Hepatocyte (in vitro differentiated cells): Measurements from ENCODE around the gene LDB2. TPM values are rescaled to one million over a fixed set of nuclear protein-coding genes. Genes with fewer than 3 reads are reported as not detected.
A peak's percentile ranks its signal among the peaks of the same experiment; 100 is the strongest.

Experiments
- DNase-seq: peaks from one replicate; pipeline ENCODE4 v3.0.0-alpha.2; 2016; ENCODE audit warnings: low spot score
- H2AFZ ChIP-seq: fragments of 200-600 bp; sonication (generic); 2 replicates; pipeline ENCODE4 v1.6.0; 2016; ENCODE audit warnings: antibody characterized with exemption, mild to moderate bottlenecking
- H3K27ac ChIP-seq: fragments of 200-600 bp; sonication (generic); 2 replicates; pipeline ENCODE4 v1.5.1; 2016; ENCODE audit warnings: mild to moderate bottlenecking
- H3K27me3 ChIP-seq: fragments of 200-600 bp; sonication (generic); 2 replicates; pipeline ENCODE4 v1.6.1; 2016
- H3K36me3 ChIP-seq: fragments of 200-600 bp; sonication (generic); replicated peaks from 2 replicates; pipeline ENCODE4 v1.5.1; 2016; ENCODE audit warnings: low read depth; ENCODE audit not compliant: insufficient read depth
- H3K4me1 ChIP-seq: fragments of 200-600 bp; sonication (generic); 2 replicates; pipeline ENCODE4 v1.5.1; 2016; ENCODE audit warnings: mild to moderate bottlenecking, moderate library complexity; ENCODE audit not compliant: insufficient read depth
- H3K4me2 ChIP-seq: fragments of 200-600 bp; sonication (generic); 2 replicates; pipeline ENCODE4 v1.6.0; 2016
- H3K4me3 ChIP-seq: fragments of 200-600 bp; sonication (generic); 2 replicates; pipeline ENCODE4 v1.5.1; 2016; ENCODE audit warnings: mild to moderate bottlenecking
- H3K79me2 ChIP-seq: fragments of 200-600 bp; sonication (generic); 2 replicates; pipeline ENCODE4 v1.6.0; 2017; ENCODE audit warnings: mild to moderate bottlenecking
- H3K9me2 ChIP-seq: fragments of 200-600 bp; sonication (generic); replicated peaks from 2 replicates; pipeline ENCODE4 v1.6.0; 2017; ENCODE audit warnings: mild to moderate bottlenecking; ENCODE audit not compliant: insufficient read depth
- H3K9me3 ChIP-seq: fragments of 200-600 bp; sonication (generic); 2 replicates; pipeline ENCODE4 v1.5.1; 2016; ENCODE audit warnings: low read depth, mild to moderate bottlenecking
- H4K20me1 ChIP-seq: fragments of 200-600 bp; sonication (generic); 2 replicates; pipeline ENCODE4 v1.6.0; 2016; ENCODE audit warnings: mild to moderate bottlenecking; ENCODE audit not compliant: insufficient read depth, poor library complexity, severe bottlenecking
- EZH2 ChIP-seq: fragments of 200-600 bp; sonication (generic); IDR thresholded peaks from 2 replicates; pipeline ENCODE4 v1.6.1; 2016; ENCODE audit warnings: antibody characterized with exemption, mild to moderate bottlenecking, borderline replicate concordance
- EZH2phosphoT487 ChIP-seq: fragments of 200-600 bp; sonication (generic); IDR thresholded peaks from one replicate; pipeline ENCODE4 v1.6.1; 2018; ENCODE audit warnings: antibody characterized with exemption, mild to moderate bottlenecking, low read depth, moderate library complexity; ENCODE audit not compliant: unreplicated experiment, severe bottlenecking
- WGBS: methylation state at CpG from one replicate; pipeline ENCODE4 v1.1.6; 2016; ENCODE audit warnings: low lambda C conversion rate; ENCODE audit errors: missing lambda C conversion rate; 5-methylcytosine and 5-hydroxymethylcytosine counted together
- polyA plus RNA-seq: library from polyadenylated mRNA; unstranded; fragments of >200 nt; fragmentation: Nextera tagmentation; extraction: Ambion mirVana; gene quantifications from 2 replicates; pipeline ENCODE4 v1.2.1, GENCODE V29; 2016
- total RNA-seq: library from RNA; depleted of rRNA; stranded (reverse); fragments of >200 nt; gene quantifications from 2 replicates; pipeline ENCODE4 v1.2.3, GENCODE V29; 2014
- TF ChIP-seq, protein P1 (sequence below): fragments of 200-600 bp; sonication (generic); IDR thresholded peaks from 2 replicates; pipeline ENCODE4 v1.5.1; 2016; ENCODE audit warnings: antibody characterized with exemption, mild to moderate bottlenecking; ENCODE audit not compliant: poor library complexity

The LDB2 gene
- total and polyA plus RNA-seq, 2 experiments from 2014 or later: 8.7 to 20.3 TPM

DNA sequence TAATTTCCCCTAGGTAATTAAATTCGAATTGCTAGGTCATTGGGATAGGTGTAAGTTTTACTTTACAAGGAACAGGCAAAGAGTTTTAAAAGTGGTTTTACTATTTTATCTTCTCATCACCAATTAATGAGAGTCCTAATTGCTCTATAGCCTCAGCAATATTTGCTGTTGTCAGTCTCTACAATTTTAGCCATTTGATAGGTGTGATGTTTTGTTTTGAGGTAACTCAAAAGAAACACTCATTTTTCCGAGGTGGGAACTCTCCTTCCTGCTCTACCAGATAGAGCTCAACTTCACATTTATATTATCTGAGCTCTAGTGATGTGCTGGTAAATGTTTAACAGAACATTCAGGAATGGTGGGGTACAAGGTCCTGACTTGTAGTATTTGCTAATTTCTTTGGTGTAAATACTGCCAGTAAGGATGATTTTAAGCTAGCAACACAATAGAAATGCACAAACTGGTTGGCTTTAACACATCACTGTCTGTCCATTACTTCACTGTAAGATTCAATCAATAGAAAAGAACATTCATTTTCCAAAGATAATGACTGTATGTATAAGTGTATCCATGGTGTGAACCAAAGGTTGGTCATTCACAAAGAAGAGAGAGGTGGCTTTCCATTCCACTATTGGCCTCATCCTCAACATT is 62.7 kb downstream of the LDB2 start:
- TF ChIP-seq, protein P1, sequence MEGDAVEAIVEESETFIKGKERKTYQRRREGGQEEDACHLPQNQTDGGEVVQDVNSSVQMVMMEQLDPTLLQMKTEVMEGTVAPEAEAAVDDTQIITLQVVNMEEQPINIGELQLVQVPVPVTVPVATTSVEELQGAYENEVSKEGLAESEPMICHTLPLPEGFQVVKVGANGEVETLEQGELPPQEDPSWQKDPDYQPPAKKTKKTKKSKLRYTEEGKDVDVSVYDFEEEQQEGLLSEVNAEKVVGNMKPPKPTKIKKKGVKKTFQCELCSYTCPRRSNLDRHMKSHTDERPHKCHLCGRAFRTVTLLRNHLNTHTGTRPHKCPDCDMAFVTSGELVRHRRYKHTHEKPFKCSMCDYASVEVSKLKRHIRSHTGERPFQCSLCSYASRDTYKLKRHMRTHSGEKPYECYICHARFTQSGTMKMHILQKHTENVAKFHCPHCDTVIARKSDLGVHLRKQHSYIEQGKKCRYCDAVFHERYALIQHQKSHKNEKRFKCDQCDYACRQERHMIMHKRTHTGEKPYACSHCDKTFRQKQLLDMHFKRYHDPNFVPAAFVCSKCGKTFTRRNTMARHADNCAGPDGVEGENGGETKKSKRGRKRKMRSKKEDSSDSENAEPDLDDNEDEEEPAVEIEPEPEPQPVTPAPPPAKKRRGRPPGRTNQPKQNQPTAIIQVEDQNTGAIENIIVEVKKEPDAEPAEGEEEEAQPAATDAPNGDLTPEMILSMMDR: no peak
- TF ChIP-seq EZH2phosphoT487 (no peak), EZH2 (no peak)
- WGBS: 76% methylated on average over 2 of the region's 2 CpGs

DNA sequence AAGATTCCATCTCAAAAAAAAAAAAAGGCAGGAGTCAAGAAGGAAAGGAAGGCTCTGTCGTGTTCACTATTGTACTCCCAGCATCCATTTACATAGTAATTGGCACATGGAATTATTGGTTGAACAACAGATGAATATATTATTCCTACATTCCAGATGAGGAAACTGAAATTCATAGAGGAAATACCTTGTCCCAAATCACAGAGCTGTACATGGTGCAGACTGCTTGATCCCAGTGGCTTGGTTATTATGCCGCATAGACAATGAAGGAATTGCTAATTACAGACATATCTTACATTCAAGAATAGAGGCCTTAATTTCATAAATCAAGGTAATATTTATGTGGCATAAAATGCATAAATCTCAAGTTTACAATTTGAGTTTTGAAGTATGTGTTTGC is 63.6 kb downstream of the LDB2 start:
- Histone ChIP-seq H3K9me2 (no peaks in the 10 kb centered on the region), H3K9me3 (no peaks in the 10 kb centered on the region), H2AFZ (no peak overlapping the region), H3K4me3 (no peak overlapping the region), H3K4me1 (no peaks in the 10 kb centered on the region), H3K27me3 (no peaks in the 10 kb centered on the region), H3K79me2 (no peaks in the 10 kb centered on the region), H3K27ac (no peak overlapping the region), H3K36me3 (no peaks in the 10 kb centered on the region), H4K20me1 (no peaks in the 10 kb centered on the region), H3K4me2 (no peak overlapping the region)
- WGBS: 100% methylated on average over 2 of the region's 2 CpGs
- TF ChIP-seq, protein P1: no peak
- TF ChIP-seq EZH2: no peak
- TF ChIP-seq EZH2phosphoT487: no peak
- no peak for DNase-seq

More for the DNA sequence above, 62.7 kb downstream of the LDB2 start:
- Histone ChIP-seq H3K27ac (peak overlapping the region; percentile 26), H3K4me3 (no peak overlapping the region), H3K79me2 (no peaks in the 10 kb centered on the region), H3K4me1 (no peaks in the 10 kb centered on the region), H4K20me1 (no peaks in the 10 kb centered on the region), H2AFZ (no peak overlapping the region), H3K36me3 (no peaks in the 10 kb centered on the region), H3K9me2 (no peaks in the 10 kb centered on the region), H3K4me2 (peak overlapping the region; percentile 48), H3K9me3 (no peaks in the 10 kb centered on the region), H3K27me3 (no peaks in the 10 kb centered on the region)
- DNase-seq: peak; percentile 26

DNA sequence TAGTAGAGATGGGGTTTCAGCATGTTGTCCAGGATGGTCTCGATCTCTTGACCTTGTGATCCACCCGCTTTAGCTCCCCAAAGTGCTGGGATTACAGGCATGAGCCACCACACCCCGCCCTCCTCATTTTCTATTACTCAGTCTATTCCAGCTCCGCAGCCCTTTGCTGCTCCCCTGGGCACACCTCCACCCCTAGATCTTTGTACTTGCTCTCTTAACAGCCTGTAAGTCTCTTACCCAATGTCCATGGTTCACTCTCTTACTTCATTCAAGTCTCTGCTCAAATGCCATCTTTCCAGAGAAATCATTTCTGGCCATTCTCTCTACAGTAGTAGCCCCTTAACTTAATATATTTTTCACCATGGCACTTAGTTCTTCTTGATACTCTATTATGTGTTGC is 64.7 kb downstream of the LDB2 start:
- Histone ChIP-seq H3K27ac (no peak overlapping the region), H4K20me1 (no peaks in the 10 kb centered on the region), H3K9me3 (no peaks in the 10 kb centered on the region), H2AFZ (no peak overlapping the region), H3K79me2 (no peaks in the 10 kb centered on the region), H3K36me3 (no peaks in the 10 kb centered on the region), H3K27me3 (no peaks in the 10 kb centered on the region), H3K4me2 (no peak overlapping the region), H3K4me1 (no peaks in the 10 kb centered on the region), H3K4me3 (no peak overlapping the region), H3K9me2 (no peaks in the 10 kb centered on the region)
- TF ChIP-seq EZH2 (no peak), EZH2phosphoT487 (no peak)
- TF ChIP-seq, protein P1: no peak
- DNase-seq: no peak
- WGBS: 99% methylated on average over 4 of the region's 4 CpGs

DNA sequence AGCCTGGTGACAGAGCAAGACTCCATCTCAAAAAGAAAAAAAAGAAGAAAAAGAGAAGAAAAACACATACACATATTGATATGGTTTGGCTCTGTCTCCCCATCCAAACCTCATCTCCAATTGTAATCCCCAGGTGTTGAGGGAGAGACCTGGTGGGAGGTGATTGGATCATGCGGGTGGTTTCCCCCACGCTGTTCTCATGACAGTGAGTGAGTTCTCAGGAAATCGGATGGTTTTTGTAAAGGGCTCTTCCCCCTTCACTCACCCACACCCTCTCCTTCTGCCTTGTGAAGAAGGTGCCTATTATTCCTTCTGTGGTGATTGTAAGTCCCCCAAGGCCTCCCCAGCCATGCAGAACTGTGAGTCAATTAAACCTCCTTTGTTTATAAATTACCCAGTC is 68.4 kb downstream of the LDB2 start:
- WGBS: 94% methylated on average over 3 of the region's 3 CpGs
- no peak for DNase-seq
- Histone ChIP-seq H3K4me1 (no peaks in the 10 kb centered on the region), H3K27me3 (no peaks in the 10 kb centered on the region), H4K20me1 (no peaks in the 10 kb centered on the region), H3K36me3 (no peaks in the 10 kb centered on the region), H2AFZ (no peak overlapping the region), H3K4me2 (no peak overlapping the region), H3K9me3 (no peaks in the 10 kb centered on the region), H3K79me2 (no peaks in the 10 kb centered on the region), H3K9me2 (no peaks in the 10 kb centered on the region), H3K4me3 (no peak overlapping the region), H3K27ac (no peak overlapping the region)
- TF ChIP-seq, protein P1: no peak
- TF ChIP-seq EZH2 (no peak), EZH2phosphoT487 (no peak)
